ENCODE results near the gene MBOAT1. TPM values are rescaled to one million over a fixed set of nuclear protein-coding genes. Genes with fewer than 3 reads are reported as not detected.

MBOAT1 gene
- total RNA-seq: 10 to 100 TPM; 11.6 to 12.5 TPM
- polyA plus RNA-seq: 3.2 TPM

DNA sequence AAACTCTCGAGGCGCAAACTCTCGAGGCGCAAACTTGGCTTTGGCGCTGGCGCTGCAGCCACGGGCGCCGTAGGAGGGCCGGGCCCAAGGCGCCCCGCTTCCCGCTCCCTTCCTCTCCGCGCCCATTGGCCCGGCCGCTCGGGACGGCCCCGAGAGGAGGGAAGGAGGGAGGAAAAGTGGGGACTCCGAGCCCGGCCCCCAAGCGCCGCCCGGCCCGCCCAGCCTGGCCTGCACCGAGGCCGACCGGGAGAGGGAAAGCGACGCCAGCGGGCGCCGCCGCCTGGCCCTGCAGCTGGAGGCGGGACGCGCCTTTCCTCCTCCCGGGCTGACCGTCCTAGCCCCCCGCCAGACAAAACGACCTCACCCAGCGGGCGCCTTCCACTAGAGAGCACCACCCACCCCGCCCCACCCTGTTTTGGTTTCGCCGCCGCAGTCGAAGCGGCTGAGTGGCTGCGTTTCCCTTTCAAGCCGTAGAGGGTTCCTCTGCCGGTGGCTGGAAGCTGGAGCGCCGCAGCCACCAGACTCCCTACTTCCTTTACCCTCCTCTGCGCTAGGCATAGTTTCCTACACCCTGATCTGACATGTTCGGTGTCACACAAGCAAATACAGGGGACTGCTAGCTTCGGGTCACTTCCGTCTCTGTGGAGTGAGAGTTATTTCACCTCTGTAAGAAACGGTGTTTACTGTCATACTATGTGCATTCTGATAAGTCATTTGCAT lies at the start of gene MBOAT1:
MBOAT1 (minus strand) TSS at position 78 of the 720 bp plus-strand sequence. CDS start 235 bp downstream, outside the sequence.
- Histone ChIP-seq H3K27me3 (ENCODE audit: insufficient read depth, low read length, poor library complexity, severe bottlenecking) (no peaks in the 10 kb centered on the region), H3K4me3 (ENCODE audit: low read length) (peak within 1 kb of the TSS; percentile 60), H3K9me3 (ENCODE audit: low read length) (no peaks in the 10 kb centered on the region), H3K27ac (ENCODE audit: low read depth, low read length) (peak within 1 kb of the TSS; percentile 56), H3K4me1 (ENCODE audit: insufficient read depth, low read length) (peaks cover 23% of the 10 kb centered on the region), H3K36me3 (ENCODE audit: insufficient read depth, low read length) (no peaks in the 10 kb centered on the region)
- H3K27ac Mint-ChIP-seq: peak within 1 kb of the TSS; percentile 92 to 97 (median 96)
- H3K36me3 Mint-ChIP-seq: peaks cover 0 to 6% (median 0%) of the 10 kb centered on the region in 3 donors
- H3K4me3 Mint-ChIP-seq: peak within 1 kb of the TSS; percentile 94 to 99 (median 98)
- peak; percentile 42 to 72 (median 57) for DNase-seq
- ChIA-PET POLR2A (interaction anchor here (0.5 to 3.2 kb wide), 6 partner anchors 14 to 304 kb away, joined by 3 to 10 read pairs (median 3); no protein-coding TSS in a partner anchor), CTCF (interaction anchor here (0.8 to 1.3 kb wide), 2 partner anchors 11 to 315 kb away, joined by 3 to 6 read pairs; no protein-coding TSS in a partner anchor)
- H3K9me3 Mint-ChIP-seq: no peaks in the 10 kb centered on the region
- peaks cover 43 to 54% (median 51%) of the 10 kb centered on the region in 3 donors for H3K4me1 Mint-ChIP-seq
- no peaks in the 10 kb centered on the region for H3K27me3 Mint-ChIP-seq

- H3K9me3 ChIP-seq (ENCODE audit: low read length): no peaks in the 10 kb centered on the region
- no peaks in the 10 kb centered on the region for H3K4me1 ChIP-seq (ENCODE audit: insufficient read depth, low read length)
- Mint-ChIP-seq H3K4me1 (no peaks in the 10 kb centered on the region), H3K36me3 (no peaks in the 10 kb centered on the region), H3K27ac (no peak overlapping the region), H3K9me3 (no peaks in the 10 kb centered on the region), H3K27me3 (peaks cover 2 to 4% of the 10 kb centered on the region in 2 donors), H3K4me3 (no peak overlapping the region)
- H3K36me3 ChIP-seq (ENCODE audit: insufficient read depth, low read length): no peaks in the 10 kb centered on the region
- no peak overlapping the region for H3K4me3 ChIP-seq (ENCODE audit: low read length)
- DNase-seq: no peak
- POLR2A ChIA-PET: no interaction called here
- no peak overlapping the region for H3K27ac ChIP-seq (ENCODE audit: low read depth, low read length)
- CTCF ChIA-PET: no interaction called here
- H3K27me3 ChIP-seq (ENCODE audit: insufficient read depth, low read length, poor library complexity, severe bottlenecking): no peaks in the 10 kb centered on the region
Measured at GRCh38 chr6:20261685-20262084, 49.4 kb upstream of the MBOAT1 start.

GRCh38 chr6:20260360-20260759 lies 48.1 kb upstream of the MBOAT1 start:
- Mint-ChIP-seq H3K9me3 (no peaks in the 10 kb centered on the region), H3K36me3 (no peaks in the 10 kb centered on the region), H3K27me3 (peaks cover 2 to 4% of the 10 kb centered on the region in 2 donors), H3K27ac (no peak overlapping the region), H3K4me3 (no peak overlapping the region), H3K4me1 (no peaks in the 10 kb centered on the region)
- ChIA-PET CTCF (no interaction called here), POLR2A (no interaction called here)
- H3K4me3 ChIP-seq (ENCODE audit: low read length): no peak overlapping the region
- H3K27ac ChIP-seq (ENCODE audit: low read depth, low read length): no peak overlapping the region
- H3K27me3 ChIP-seq (ENCODE audit: insufficient read depth, low read length, poor library complexity, severe bottlenecking): no peaks in the 10 kb centered on the region
- no peaks in the 10 kb centered on the region for H3K9me3 ChIP-seq (ENCODE audit: low read length)
- no peaks in the 10 kb centered on the region for H3K36me3 ChIP-seq (ENCODE audit: insufficient read depth, low read length)
- no peaks in the 10 kb centered on the region for H3K4me1 ChIP-seq (ENCODE audit: insufficient read depth, low read length)
- no peak for DNase-seq

DNA sequence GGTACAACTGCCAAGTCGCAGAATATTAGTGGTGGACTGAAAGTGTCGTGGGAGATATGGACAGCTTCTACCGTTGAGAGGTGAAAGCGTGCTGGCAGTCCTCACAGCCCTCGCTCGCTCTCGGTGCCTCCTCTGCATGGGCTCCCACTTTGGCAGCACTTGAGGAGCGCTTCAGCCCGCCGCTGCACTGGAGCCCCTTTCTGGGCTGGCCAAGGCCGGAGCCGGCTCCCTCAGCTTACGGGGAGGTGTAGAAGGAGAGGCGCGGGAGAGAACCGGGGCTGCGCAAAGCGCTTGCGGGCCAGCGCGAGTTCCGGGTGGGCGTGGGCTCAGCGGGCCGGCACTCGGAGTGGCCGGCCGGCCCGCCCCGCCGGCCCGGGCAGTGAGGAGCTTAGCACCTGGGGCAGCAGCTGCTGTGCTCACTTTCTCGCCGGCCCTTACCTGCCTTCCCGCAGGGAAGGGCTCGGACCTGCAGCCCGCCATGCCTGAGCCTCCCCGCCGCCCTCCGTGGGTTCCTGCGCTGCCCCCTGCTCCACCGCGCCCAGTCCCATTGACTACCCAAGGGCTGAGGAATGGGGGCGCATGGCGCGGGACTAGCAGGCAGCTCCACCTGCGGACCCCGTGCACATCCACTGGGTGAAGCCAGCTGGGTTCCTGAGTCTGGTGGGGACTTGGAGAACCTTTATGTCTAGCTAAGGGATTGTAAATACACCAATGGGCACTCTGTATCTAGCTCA lies 47.2 kb upstream of the MBOAT1 start:
- no peaks in the 10 kb centered on the region for H3K4me1 ChIP-seq (ENCODE audit: insufficient read depth, low read length)
- H3K27me3 Mint-ChIP-seq: peaks cover 2 to 7% of the 10 kb centered on the region in 2 donors
- POLR2A ChIA-PET: no interaction called here
- no peaks in the 10 kb centered on the region for H3K9me3 ChIP-seq (ENCODE audit: low read length)
- H3K4me3 Mint-ChIP-seq: no peak overlapping the region
- CTCF ChIA-PET: no interaction called here
- no peaks in the 10 kb centered on the region for H3K27me3 ChIP-seq (ENCODE audit: insufficient read depth, low read length, poor library complexity, severe bottlenecking)
- H3K4me3 ChIP-seq (ENCODE audit: low read length): no peak overlapping the region
- H3K36me3 Mint-ChIP-seq: no peaks in the 10 kb centered on the region
- no peak overlapping the region for H3K27ac ChIP-seq (ENCODE audit: low read depth, low read length)
- no peak for DNase-seq
- no peaks in the 10 kb centered on the region for H3K36me3 ChIP-seq (ENCODE audit: insufficient read depth, low read length)
- no peaks in the 10 kb centered on the region for H3K9me3 Mint-ChIP-seq
- H3K27ac Mint-ChIP-seq: no peak overlapping the region
- no peaks in the 10 kb centered on the region for H3K4me1 Mint-ChIP-seq

- Histone ChIP-seq H3K27me3 (ENCODE audit: insufficient read depth, low read length, poor library complexity, severe bottlenecking) (no peaks in the 10 kb centered on the region), H3K4me3 (ENCODE audit: low read length) (no peak overlapping the region), H3K4me1 (ENCODE audit: insufficient read depth, low read length) (no peaks in the 10 kb centered on the region), H3K9me3 (ENCODE audit: low read length) (no peaks in the 10 kb centered on the region), H3K27ac (ENCODE audit: low read depth, low read length) (no peak overlapping the region), H3K36me3 (ENCODE audit: insufficient read depth, low read length) (no peaks in the 10 kb centered on the region)
- Mint-ChIP-seq H3K27ac (no peak overlapping the region), H3K27me3 (peaks cover 0 to 3% of the 10 kb centered on the region in 2 donors), H3K9me3 (no peaks in the 10 kb centered on the region), H3K4me3 (no peak overlapping the region), H3K36me3 (no peaks in the 10 kb centered on the region), H3K4me1 (no peaks in the 10 kb centered on the region)
- DNase-seq: no peak
- ChIA-PET CTCF (no interaction called here), POLR2A (no interaction called here)
Measured at GRCh38 chr6:20255428-20255827, 43.2 kb upstream of the MBOAT1 start.

DNA sequence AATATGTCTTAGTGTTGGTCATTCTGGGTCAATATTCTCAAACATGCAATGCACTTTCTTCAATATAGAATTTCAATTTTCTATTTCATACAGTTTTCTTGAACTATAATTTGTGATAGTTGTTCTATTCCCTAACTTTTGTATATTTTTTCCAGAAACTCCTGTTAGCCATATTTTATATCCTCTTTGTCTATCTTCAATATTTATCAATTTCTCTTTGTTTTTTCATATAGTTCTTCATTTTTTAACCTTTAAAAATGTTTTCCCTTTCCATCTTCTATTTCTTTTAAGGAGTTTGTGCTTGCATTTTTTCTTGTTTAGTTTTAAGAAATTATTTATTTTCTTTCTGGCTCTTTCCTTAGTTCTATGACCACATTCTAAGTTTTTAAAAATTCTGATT lies 42.0 kb upstream of the MBOAT1 start:
- Histone ChIP-seq H3K4me3 (ENCODE audit: low read length) (no peak overlapping the region), H3K27me3 (ENCODE audit: insufficient read depth, low read length, poor library complexity, severe bottlenecking) (no peaks in the 10 kb centered on the region), H3K36me3 (ENCODE audit: insufficient read depth, low read length) (no peaks in the 10 kb centered on the region), H3K4me1 (ENCODE audit: insufficient read depth, low read length) (no peaks in the 10 kb centered on the region), H3K27ac (ENCODE audit: low read depth, low read length) (no peak overlapping the region), H3K9me3 (ENCODE audit: low read length) (no peaks in the 10 kb centered on the region)
- Mint-ChIP-seq H3K4me1 (no peaks in the 10 kb centered on the region), H3K27me3 (peaks cover 0 to 3% of the 10 kb centered on the region in 2 donors), H3K27ac (no peak overlapping the region), H3K9me3 (no peaks in the 10 kb centered on the region), H3K36me3 (no peaks in the 10 kb centered on the region), H3K4me3 (no peak overlapping the region)
- CTCF ChIA-PET: no interaction called here
- no peak for DNase-seq
- POLR2A ChIA-PET: no interaction called here

- CTCF ChIA-PET: no interaction called here
- no peak overlapping the region for H3K4me3 ChIP-seq (ENCODE audit: low read length)
- H3K9me3 Mint-ChIP-seq: no peaks in the 10 kb centered on the region
- no peaks in the 10 kb centered on the region for H3K4me1 Mint-ChIP-seq
- H3K27ac ChIP-seq (ENCODE audit: low read depth, low read length): no peak overlapping the region
- no peaks in the 10 kb centered on the region for H3K9me3 ChIP-seq (ENCODE audit: low read length)
- no peak for DNase-seq
- POLR2A ChIA-PET: no interaction called here
- H3K36me3 ChIP-seq (ENCODE audit: insufficient read depth, low read length): no peaks in the 10 kb centered on the region
- no peaks in the 10 kb centered on the region for H3K36me3 Mint-ChIP-seq
- no peaks in the 10 kb centered on the region for H3K4me1 ChIP-seq (ENCODE audit: insufficient read depth, low read length)
- peaks cover 0 to 3% of the 10 kb centered on the region in 2 donors for H3K27me3 Mint-ChIP-seq
- no peak overlapping the region for H3K4me3 Mint-ChIP-seq
- no peaks in the 10 kb centered on the region for H3K27me3 ChIP-seq (ENCODE audit: insufficient read depth, low read length, poor library complexity, severe bottlenecking)
- peak overlapping the region in 1 of 8 donors; percentile 18 for H3K27ac Mint-ChIP-seq
Measured at GRCh38 chr6:20253021-20253420, 40.8 kb upstream of the MBOAT1 start.

DNA sequence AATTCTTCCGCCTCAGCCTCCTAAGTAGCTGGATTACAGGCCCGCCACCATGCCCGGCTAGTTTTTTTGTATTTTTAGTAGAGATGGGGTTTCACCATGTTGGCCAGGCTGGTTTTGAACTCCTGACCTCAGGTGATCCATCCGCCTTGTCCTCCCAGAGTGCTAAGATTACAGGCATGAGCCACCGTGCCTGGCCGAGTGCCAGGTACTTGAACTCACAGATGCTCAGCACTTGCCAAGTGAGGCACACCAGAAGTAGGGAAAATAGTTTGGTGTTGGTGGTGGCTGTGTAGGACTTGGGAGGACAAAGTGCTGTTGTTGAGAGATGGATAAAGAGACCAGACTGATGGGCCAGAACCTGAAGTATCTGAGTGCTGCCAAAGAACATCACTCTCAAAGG lies 40.0 kb upstream of the MBOAT1 start:
- no peaks in the 10 kb centered on the region for H3K9me3 Mint-ChIP-seq
- H3K27ac ChIP-seq (ENCODE audit: low read depth, low read length): no peak overlapping the region
- H3K36me3 Mint-ChIP-seq: no peaks in the 10 kb centered on the region
- no peaks in the 10 kb centered on the region for H3K27me3 ChIP-seq (ENCODE audit: insufficient read depth, low read length, poor library complexity, severe bottlenecking)
- DNase-seq: no peak
- H3K36me3 ChIP-seq (ENCODE audit: insufficient read depth, low read length): no peaks in the 10 kb centered on the region
- H3K27ac Mint-ChIP-seq: no peak overlapping the region
- H3K9me3 ChIP-seq (ENCODE audit: low read length): no peaks in the 10 kb centered on the region
- H3K27me3 Mint-ChIP-seq: peaks cover 0 to 3% of the 10 kb centered on the region in 2 donors
- H3K4me3 ChIP-seq (ENCODE audit: low read length): no peak overlapping the region
- ChIA-PET POLR2A (no interaction called here), CTCF (no interaction called here)
- H3K4me1 ChIP-seq (ENCODE audit: insufficient read depth, low read length): no peaks in the 10 kb centered on the region
- H3K4me1 Mint-ChIP-seq: no peaks in the 10 kb centered on the region
- H3K4me3 Mint-ChIP-seq: no peak overlapping the region

Measured in CD8-positive, alpha-beta memory T cell (primary cell).